Measurements from ENCODE around the gene SVIL.

DNA sequence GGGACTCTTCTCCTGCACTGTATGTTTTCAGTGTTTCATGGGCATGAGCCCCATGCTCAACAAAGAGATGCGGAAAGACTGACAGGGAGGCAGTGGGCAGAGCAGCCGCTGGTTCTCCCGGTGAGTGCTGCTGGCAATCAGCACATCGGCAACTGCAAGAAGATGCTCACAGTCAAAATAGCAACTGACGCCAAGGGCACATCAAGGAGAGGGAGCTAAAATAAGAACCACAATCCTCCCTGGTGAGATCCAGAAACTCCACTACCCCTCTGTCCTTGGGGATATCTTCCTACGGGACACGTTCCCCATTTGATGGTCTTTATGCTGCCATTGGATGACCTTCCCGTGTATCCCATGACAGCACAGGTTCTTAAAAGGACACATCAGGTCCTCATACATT lies 28.9 kb upstream of the SVIL start:
- TF ChIP-seq, protein P1, sequence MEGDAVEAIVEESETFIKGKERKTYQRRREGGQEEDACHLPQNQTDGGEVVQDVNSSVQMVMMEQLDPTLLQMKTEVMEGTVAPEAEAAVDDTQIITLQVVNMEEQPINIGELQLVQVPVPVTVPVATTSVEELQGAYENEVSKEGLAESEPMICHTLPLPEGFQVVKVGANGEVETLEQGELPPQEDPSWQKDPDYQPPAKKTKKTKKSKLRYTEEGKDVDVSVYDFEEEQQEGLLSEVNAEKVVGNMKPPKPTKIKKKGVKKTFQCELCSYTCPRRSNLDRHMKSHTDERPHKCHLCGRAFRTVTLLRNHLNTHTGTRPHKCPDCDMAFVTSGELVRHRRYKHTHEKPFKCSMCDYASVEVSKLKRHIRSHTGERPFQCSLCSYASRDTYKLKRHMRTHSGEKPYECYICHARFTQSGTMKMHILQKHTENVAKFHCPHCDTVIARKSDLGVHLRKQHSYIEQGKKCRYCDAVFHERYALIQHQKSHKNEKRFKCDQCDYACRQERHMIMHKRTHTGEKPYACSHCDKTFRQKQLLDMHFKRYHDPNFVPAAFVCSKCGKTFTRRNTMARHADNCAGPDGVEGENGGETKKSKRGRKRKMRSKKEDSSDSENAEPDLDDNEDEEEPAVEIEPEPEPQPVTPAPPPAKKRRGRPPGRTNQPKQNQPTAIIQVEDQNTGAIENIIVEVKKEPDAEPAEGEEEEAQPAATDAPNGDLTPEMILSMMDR (IDR thresholded peaks at IDR 0.05 in 4 of 5, conservative IDR thresholded peaks at IDR 0.05 in 1 of 5), result no peak
- TF ChIP-seq POLR2A (IDR thresholded peaks at IDR 0.05), result no peak
